Panc1 (cell line): ENCODE measurements around the gene PAX7. TPM values are rescaled to one million over a fixed set of nuclear protein-coding genes. Genes with fewer than 3 reads are reported as not detected.

Experiments used
- ATAC-seq: fragments of 200-7000 bp; cut with Tn5 transposase; 2 replicates; pipeline ENCODE4 v1.9.1; 2020; ENCODE audit warnings: mild to moderate bottlenecking, moderate library complexity
- BruUV-seq: library from RNA; stranded (reverse); fragments of 400-500 nt; replicated peaks from 2 replicates; lab custom pipeline; 2021; lab: Mats Ljungman, UMichigan
- CTCF ChIA-PET: fragments of 300-600 bp; sonication (Branson Sonifier 250); formaldehyde crosslinking; loops from one replicate; lab custom pipeline; 2022; ENCODE audit warnings: antibody characterized with exemption; lab: Charles Lee
- POLR2A ChIA-PET: fragments of 300-600 bp; sonication (Branson Sonifier 250); formaldehyde crosslinking; loops from one replicate; lab custom pipeline; 2022; ENCODE audit warnings: antibody characterized with exemption; lab: Charles Lee
- DNase-seq: peaks from one replicate; pipeline ENCODE4 v3.0.0-alpha.2; 2010; ENCODE audit warnings: low read depth, low spot score
- H3K27ac ChIP-seq: 2 replicates; pipeline ENCODE4 v1.5.1; 2011; ENCODE audit warnings: mild to moderate bottlenecking, low read length, inconsistent platforms
- H3K27me3 ChIP-seq: fragments of 200-500 bp; sonication (Bioruptor generic); 2 replicates; pipeline ENCODE4 v1.6.0; 2014; ENCODE audit warnings: low read length, inconsistent platforms; ENCODE audit not compliant: control insufficient read depth, insufficient read depth
- H3K36me3 ChIP-seq: fragments of 200-500 bp; sonication (Bioruptor generic); 2 replicates; pipeline ENCODE4 v1.5.1; 2014; ENCODE audit warnings: inconsistent platforms, mild to moderate bottlenecking, low read length, moderate library complexity; ENCODE audit not compliant: control insufficient read depth, insufficient read depth
- H3K4me1 ChIP-seq: 2 replicates; pipeline ENCODE4 v1.5.1; 2011; ENCODE audit warnings: inconsistent platforms, mild to moderate bottlenecking, low read length, moderate library complexity; ENCODE audit not compliant: control insufficient read depth, insufficient read depth
- H3K4me3 ChIP-seq, 2 experiments: 2 replicates each; pipeline ENCODE4 v1.5.1; 2011 to 2012; ENCODE audit warnings: low read depth in 2 of 2, low read length in 2 of 2, mild to moderate bottlenecking in 2 of 2, inconsistent platforms in 1 of 2, moderate library complexity in 1 of 2
- H3K9me3 ChIP-seq: fragments of 200-500 bp; sonication (Bioruptor generic); 2 replicates; pipeline ENCODE4 v1.5.1; 2014; ENCODE audit warnings: low read depth, mild to moderate bottlenecking, inconsistent platforms, low read length, moderate library complexity; ENCODE audit not compliant: control insufficient read depth, insufficient read depth
- POLR2AphosphoS5 ChIP-seq: IDR thresholded peaks from 2 replicates; pipeline ENCODE4 v1.6.1; 2012; ENCODE audit warnings: mild to moderate bottlenecking, low read depth, low read length, moderate library complexity
- SIN3A ChIP-seq: IDR thresholded peaks from 2 replicates; pipeline ENCODE4 v1.6.1; 2012; ENCODE audit warnings: low read depth, mild to moderate bottlenecking, low read length, moderate library complexity, borderline replicate concordance; ENCODE audit not compliant: insufficient read depth
- TCF7L2 ChIP-seq: IDR thresholded peaks from 2 replicates; pipeline ENCODE4 v1.6.1; 2011; ENCODE audit warnings: mild to moderate bottlenecking, low read depth, low read length, inconsistent platforms
- in situ Hi-C: cut with HindIII; loops from 2 replicates; pipeline ENCODE4 v1.10.0; 2016; ENCODE audit warnings: low sequenced_read_pairs, low pct_unique_long_range_greater_than_20kb
- intact Hi-C: fragments of 100-400 bp; cut with micrococcal nuclease; formaldehyde crosslinking; loops from one replicate; pipeline ENCODE4 v1.10.0; 2022; ENCODE audit not compliant: unreplicated experiment
- total RNA-seq: library from RNA; stranded (reverse); gene quantifications from one replicate; pipeline ENCODE4 v1.2.1, GENCODE V29; 2021; ENCODE audit not compliant: unreplicated experiment
- TF ChIP-seq, protein P1 (sequence below): fragments of 450-650 bp; IDR thresholded peaks from 2 replicates; pipeline ENCODE4 v1.5.1; 2017; ENCODE audit warnings: mild to moderate bottlenecking
- TF ChIP-seq, protein P2 (sequence below), 2 experiments: IDR thresholded peaks; 2 replicates each; pipeline ENCODE4 v1.6.1; 2011 to 2012; ENCODE audit warnings: low read depth in 2 of 2, control low read depth in 1 of 2, low read length in 1 of 2, mild to moderate bottlenecking in 1 of 2, moderate library complexity in 1 of 2; ENCODE audit not compliant: insufficient read depth in 1 of 2

The PAX7 gene
- total RNA-seq, 1 experiment from 2014 or later = not detected

GRCh38 chr1:18724801-18725200 is 94.2 kb downstream of the PAX7 start:
- Histone ChIP-seq H3K4me1 (no peaks in the 10 kb centered on the region), H3K27ac (no peak overlapping the region), H3K36me3 (no peaks in the 10 kb centered on the region), H3K9me3 (no peaks in the 10 kb centered on the region), H3K4me3 (no peak overlapping the region), H3K27me3 (no peaks in the 10 kb centered on the region)
- DNase-seq (no peak), ATAC-seq (no peak)
- no peak for TF ChIP-seq TCF7L2
- TF ChIP-seq, protein P1, sequence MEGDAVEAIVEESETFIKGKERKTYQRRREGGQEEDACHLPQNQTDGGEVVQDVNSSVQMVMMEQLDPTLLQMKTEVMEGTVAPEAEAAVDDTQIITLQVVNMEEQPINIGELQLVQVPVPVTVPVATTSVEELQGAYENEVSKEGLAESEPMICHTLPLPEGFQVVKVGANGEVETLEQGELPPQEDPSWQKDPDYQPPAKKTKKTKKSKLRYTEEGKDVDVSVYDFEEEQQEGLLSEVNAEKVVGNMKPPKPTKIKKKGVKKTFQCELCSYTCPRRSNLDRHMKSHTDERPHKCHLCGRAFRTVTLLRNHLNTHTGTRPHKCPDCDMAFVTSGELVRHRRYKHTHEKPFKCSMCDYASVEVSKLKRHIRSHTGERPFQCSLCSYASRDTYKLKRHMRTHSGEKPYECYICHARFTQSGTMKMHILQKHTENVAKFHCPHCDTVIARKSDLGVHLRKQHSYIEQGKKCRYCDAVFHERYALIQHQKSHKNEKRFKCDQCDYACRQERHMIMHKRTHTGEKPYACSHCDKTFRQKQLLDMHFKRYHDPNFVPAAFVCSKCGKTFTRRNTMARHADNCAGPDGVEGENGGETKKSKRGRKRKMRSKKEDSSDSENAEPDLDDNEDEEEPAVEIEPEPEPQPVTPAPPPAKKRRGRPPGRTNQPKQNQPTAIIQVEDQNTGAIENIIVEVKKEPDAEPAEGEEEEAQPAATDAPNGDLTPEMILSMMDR = no peak
- no peak for TF ChIP-seq SIN3A
- no peak for TF ChIP-seq POLR2AphosphoS5
- TF ChIP-seq, protein P2, sequence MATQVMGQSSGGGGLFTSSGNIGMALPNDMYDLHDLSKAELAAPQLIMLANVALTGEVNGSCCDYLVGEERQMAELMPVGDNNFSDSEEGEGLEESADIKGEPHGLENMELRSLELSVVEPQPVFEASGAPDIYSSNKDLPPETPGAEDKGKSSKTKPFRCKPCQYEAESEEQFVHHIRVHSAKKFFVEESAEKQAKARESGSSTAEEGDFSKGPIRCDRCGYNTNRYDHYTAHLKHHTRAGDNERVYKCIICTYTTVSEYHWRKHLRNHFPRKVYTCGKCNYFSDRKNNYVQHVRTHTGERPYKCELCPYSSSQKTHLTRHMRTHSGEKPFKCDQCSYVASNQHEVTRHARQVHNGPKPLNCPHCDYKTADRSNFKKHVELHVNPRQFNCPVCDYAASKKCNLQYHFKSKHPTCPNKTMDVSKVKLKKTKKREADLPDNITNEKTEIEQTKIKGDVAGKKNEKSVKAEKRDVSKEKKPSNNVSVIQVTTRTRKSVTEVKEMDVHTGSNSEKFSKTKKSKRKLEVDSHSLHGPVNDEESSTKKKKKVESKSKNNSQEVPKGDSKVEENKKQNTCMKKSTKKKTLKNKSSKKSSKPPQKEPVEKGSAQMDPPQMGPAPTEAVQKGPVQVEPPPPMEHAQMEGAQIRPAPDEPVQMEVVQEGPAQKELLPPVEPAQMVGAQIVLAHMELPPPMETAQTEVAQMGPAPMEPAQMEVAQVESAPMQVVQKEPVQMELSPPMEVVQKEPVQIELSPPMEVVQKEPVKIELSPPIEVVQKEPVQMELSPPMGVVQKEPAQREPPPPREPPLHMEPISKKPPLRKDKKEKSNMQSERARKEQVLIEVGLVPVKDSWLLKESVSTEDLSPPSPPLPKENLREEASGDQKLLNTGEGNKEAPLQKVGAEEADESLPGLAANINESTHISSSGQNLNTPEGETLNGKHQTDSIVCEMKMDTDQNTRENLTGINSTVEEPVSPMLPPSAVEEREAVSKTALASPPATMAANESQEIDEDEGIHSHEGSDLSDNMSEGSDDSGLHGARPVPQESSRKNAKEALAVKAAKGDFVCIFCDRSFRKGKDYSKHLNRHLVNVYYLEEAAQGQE (IDR thresholded peaks at IDR 0.05; ENCODE audit: insufficient read depth in 1 of 2, low read depth in 2 of 2, low read length in 1 of 2) = no peak
- no TSS peak for BruUV-seq
- ChIA-PET CTCF (no interaction called here), POLR2A (no interaction called here)
- in situ Hi-C loops (no loop called here), intact Hi-C loops (no loop called here)

GRCh38 chr1:18725231-18725895 is 94.7 kb downstream of the PAX7 start:
- Histone ChIP-seq H3K27ac (no peak overlapping the region), H3K4me1 (no peaks in the 10 kb centered on the region), H3K36me3 (no peaks in the 10 kb centered on the region), H3K4me3 (no peak overlapping the region), H3K9me3 (no peaks in the 10 kb centered on the region), H3K27me3 (no peaks in the 10 kb centered on the region)
- ChIA-PET POLR2A (no interaction called here), CTCF (interaction anchor here (0.6 kb wide), 1 partner anchor 106 kb away, joined by 8 read pairs; no protein-coding TSS in a partner anchor)
- ATAC-seq = no peak
- no TSS peak for BruUV-seq
- in situ Hi-C loops = no loop called here
- TF ChIP-seq POLR2AphosphoS5 (no peak), SIN3A (no peak), TCF7L2 (no peak)
- TF ChIP-seq, protein P1 = no peak
- TF ChIP-seq, protein P2 (IDR thresholded peaks at IDR 0.05; ENCODE audit: insufficient read depth in 1 of 2, low read depth in 2 of 2, low read length in 1 of 2) = no peak
- intact Hi-C loops = no loop called here
- DNase-seq = no peak
